SIG-M5 (cell line): ENCODE data around the gene CLEC4D.
"Not testable (repeated sequence)": the region's sequence is repeated elsewhere in the genome, so short reads cannot be mapped to it uniquely, and the experiment has no call there.

Experiments
- DNase-seq: peaks from one replicate; lab custom pipeline; 2025; lab: John Stamatoyannopoulos, UW

CLEC4D gene

GRCh38 chr12:8532045-8532444 lies 18.7 kb downstream of the CLEC4D start:
- DNase-seq = no peak

GRCh38 chr12:8537820-8538219 lies 24.5 kb downstream of the CLEC4D start:
- not testable (repeated sequence) for DNase-seq

- not testable (repeated sequence) for DNase-seq
Observed at GRCh38 chr12:8540831-8541230, 27.5 kb downstream of the CLEC4D start, which contains the start of gene CLEC4E. Gene CLEC4E (minus strand): TSS chr12:8540905. CDS start chr12:8540797, 108 bp downstream.

- no peak for DNase-seq
Observed at GRCh38 chr12:8541562-8541961, 28.3 kb downstream of the CLEC4D start.

- DNase-seq = no peak
Observed at GRCh38 chr12:8544295-8544694, 31.0 kb downstream of the CLEC4D start.

- DNase-seq = no peak
Observed at GRCh38 chr12:8546591-8546990, 33.3 kb downstream of the CLEC4D start.

- no peak for DNase-seq
Observed at GRCh38 chr12:8547645-8548044, 34.3 kb downstream of the CLEC4D start.

- no peak for DNase-seq
Observed at GRCh38 chr12:8548192-8548591, 34.9 kb downstream of the CLEC4D start.

- DNase-seq = no peak
Observed at GRCh38 chr12:8549381-8549780, 36.1 kb downstream of the CLEC4D start.

GRCh38 chr12:8553088-8553627 lies 39.9 kb downstream of the CLEC4D start:
- DNase-seq = no peak

- no peak for DNase-seq
Observed at GRCh38 chr12:8554451-8555195, 41.3 kb downstream of the CLEC4D start.

- no peak for DNase-seq
Observed at GRCh38 chr12:8556531-8557097, 43.3 kb downstream of the CLEC4D start.

GRCh38 chr12:8559676-8560075 lies 46.4 kb downstream of the CLEC4D start:
- DNase-seq = no peak

GRCh38 chr12:8561011-8561410 lies 47.7 kb downstream of the CLEC4D start:
- no peak for DNase-seq

- no peak for DNase-seq
Observed at GRCh38 chr12:8562310-8562709, 49.0 kb downstream of the CLEC4D start.

- no peak for DNase-seq
Observed at GRCh38 chr12:8563356-8563755, 50.1 kb downstream of the CLEC4D start.

- no peak for DNase-seq
Observed at GRCh38 chr12:8564656-8565055, 51.4 kb downstream of the CLEC4D start.

- DNase-seq = not testable (repeated sequence)
Observed at GRCh38 chr12:8566052-8566451, 52.7 kb downstream of the CLEC4D start.

- DNase-seq = no peak
Observed at GRCh38 chr12:8566525-8566924, 53.2 kb downstream of the CLEC4D start.
